Activated T-cell treated with anti-CD3 and anti-CD28 coated beads for 1 hour (primary cell): ENCODE measurements around the gene CRHR2.

ENCODE experiments used
- DNase-seq: peaks from one replicate; pipeline ENCODE4 v3.0.0-alpha.2; 2020; ENCODE audit warnings: low read depth

The CRHR2 gene

GRCh38 chr7:30706908-30707307 lies 24.7 kb upstream of the CRHR2 start:
- DNase-seq = no peak

DNA sequence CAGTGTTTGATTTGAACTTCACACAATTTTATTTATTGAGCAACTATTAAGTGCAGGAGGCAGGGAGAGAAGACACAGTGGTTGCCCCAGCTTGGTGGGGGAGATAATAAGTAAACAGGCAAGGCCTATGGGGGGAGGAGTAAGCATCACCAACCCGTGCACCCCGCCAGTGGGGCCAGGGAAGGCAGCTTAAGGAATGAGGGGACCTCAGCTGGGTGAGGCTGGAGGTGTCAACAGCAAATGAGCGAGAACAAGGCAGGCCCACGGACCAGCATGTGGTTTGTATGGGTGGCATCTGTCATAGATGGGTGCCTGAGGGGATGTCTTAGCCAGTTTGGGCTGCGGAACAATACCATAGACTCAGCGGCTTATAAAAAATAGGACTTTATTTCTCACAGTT lies 24.1 kb upstream of the CRHR2 start:
- no peak for DNase-seq

GRCh38 chr7:30705596-30705995 lies 23.3 kb upstream of the CRHR2 start:
- DNase-seq = no peak

DNA sequence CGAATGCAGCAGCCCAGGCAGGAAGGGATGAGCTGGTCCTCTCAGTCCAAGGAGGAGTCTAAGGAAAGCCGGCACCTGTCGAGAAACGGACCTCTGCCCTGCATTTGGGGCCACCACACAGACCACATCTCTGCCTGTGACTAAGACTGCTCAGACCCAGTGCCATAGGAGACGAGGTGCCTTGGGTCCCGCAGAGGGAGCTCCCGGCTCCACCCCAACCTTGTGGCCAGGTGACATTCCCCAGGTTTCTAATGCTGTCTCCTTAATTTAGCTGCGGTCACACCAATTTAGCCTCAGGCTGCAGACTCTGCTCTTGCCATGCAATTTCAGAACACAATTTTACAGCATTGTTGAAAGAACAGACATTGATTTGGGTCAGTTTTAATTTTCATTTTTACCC lies 22.8 kb upstream of the CRHR2 start:
- no peak for DNase-seq

DNA sequence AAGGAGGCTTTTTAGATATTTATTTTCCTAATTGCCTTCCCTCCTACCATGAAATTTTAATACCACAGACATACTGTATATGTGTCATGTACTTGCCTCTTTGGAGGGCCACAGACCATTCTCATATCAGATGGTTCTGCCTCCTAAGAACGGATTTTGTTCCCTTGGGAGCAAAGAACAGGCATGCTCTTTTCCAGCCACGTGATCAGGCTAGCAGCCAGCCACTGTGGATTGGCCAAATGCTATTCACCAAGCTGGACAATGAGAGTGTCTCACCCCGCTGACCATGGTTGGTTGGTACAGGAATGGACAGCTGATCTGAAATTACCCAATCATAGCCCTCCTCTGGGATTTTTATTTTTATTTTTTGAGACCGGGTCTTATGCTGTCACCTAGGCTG lies 21.5 kb upstream of the CRHR2 start:
- DNase-seq = no peak

- DNase-seq = no peak
Measured at GRCh38 chr7:30702200-30702599, 19.9 kb upstream of the CRHR2 start.

GRCh38 chr7:30700941-30701340 lies 18.7 kb upstream of the CRHR2 start:
- DNase-seq = no peak

DNA sequence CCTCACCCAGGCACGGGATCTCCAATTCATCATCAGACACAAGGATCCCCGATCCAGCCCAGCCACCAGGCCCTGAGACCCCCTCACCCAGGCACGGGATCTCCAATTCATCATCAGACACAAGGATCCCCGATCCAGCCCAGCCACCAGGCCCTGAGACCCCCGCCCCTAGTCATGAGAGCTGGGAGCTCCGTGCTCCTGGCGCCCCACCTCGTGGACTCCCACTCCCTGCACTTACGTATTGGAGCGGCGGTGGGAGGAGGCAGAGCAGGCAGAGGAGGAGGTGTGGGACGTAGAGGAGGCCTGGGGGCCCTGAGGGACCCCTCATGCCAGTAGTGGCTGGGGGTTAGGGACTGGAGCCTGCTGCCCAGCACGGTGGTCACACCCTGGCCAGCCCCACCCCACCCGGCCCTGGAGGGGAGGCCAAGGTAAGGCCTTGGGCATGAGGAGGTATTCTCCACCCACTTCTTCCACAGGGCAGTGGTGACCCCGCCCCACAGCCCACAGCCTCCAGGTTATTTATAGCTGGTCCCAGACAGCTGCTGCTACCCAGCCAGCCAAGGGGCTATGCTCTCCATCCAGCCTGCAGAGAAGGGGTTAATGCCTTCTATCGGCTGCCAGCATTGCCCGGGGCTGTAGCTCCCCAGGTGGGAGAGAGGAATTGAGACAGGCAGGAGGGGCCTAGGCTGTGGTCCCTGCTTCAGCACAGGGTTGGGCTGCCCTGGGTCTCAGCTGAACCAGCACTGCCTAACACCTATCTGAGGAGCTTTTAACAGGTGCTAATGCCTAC lies 17.6 kb upstream of the CRHR2 start:
- DNase-seq = no peak

DNA sequence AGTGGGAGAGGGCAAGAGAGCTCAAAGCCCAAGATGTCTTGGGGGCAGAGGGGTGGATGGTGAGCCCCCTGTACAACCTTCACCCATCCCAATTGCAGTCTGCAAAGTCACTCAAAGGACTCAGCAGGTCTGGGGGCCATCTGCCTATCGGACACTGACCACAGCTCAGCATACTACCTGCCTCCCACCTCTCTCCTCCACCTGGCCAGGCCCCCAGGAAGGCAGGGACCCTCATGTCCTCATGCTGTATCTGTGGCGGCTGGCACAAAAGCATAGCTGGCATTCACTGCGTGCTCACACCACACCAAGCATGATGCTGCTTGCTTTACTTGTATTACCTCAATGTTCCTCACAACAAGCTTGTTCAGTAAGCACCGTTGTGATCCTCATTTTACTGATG lies 16.2 kb upstream of the CRHR2 start:
- DNase-seq = no peak

DNA sequence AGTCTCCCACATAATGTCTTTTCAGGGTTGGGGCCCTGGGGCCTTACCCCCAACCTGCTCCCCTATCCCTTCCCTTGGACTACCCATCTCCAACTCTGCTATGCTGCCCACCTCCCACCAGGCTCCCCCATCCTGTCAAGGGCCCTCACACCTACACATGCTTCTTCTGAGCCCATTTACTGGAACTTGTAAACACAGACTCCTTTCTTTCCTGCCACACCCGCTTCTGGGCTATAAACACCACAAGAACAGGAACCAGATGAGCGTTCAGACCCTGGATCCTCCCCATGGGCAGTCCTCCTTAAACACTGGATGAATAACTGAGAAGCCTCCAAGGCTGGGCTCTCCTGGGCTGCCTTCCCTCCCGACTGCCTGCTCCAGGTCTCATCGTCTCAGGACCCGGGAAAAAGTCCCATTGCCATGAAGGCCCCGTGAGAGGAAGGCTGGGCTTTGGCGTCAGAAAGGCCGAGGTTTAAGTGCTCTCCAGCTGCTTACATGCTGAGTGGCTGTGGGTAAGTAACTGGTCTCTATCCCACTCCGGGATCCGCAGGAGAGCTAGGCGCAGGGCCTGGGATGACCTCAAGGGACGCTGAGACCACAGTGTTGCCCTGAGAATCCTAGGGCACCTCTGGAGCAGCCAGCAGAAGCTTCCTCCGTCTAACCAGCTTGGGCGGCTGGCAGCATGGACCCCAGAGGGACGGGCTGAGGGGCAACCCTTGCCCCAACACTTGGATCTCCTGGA lies 15.6 kb upstream of the CRHR2 start:
- DNase-seq = no peak

- no peak for DNase-seq
Measured at GRCh38 chr7:30694774-30695721, 12.8 kb upstream of the CRHR2 start.

DNA sequence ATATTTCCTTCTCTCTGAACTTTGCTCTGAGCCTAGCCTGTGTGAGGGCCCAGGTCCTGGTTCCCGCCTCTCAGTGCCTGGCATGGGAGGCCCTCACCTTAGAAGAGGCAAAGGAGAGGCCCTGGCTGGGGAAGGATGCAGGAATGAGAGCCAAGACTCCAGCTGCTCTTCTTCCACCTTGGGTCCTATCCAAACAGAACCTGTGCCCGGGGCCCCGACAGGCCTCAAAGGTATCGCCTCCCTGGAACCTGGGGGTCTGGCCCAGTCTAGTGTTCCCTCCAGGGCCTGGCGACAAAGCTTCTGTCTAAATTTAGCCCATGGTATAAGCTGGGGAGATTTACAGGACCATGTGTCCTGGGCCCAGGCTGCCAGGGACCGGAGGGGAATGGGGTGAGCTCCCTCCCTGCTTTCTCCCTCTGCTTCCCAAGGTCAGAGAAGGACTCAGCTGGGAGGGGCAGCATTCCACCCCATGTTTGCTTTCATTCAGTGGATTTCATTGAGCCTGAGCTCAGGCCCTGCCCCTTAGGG lies 12.0 kb upstream of the CRHR2 start:
- no peak for DNase-seq

DNA sequence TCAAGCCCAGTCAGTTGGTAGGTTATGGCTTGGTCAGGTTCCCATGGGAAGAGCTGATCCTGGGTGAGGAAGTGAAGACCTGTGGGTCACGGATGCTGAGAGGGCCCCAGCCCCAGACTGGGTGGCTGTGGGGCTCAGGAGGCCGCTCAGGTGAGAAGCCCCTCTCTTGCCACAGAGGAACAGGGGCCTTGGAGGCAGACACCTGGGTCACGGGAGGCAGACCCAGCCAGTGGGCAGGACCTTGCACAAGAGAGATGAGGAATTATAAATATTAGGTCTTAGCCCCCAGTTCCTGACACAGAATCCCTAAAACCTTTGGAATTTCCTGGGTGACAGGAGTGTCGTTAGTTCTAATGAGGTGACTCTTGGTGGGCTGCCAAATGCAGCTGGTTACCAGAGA lies 10.6 kb upstream of the CRHR2 start:
- DNase-seq = no peak

GRCh38 chr7:30692438-30692837 lies 10.2 kb upstream of the CRHR2 start:
- no peak for DNase-seq

- no peak for DNase-seq
Measured at GRCh38 chr7:30690011-30690410, 7.8 kb upstream of the CRHR2 start.

DNA sequence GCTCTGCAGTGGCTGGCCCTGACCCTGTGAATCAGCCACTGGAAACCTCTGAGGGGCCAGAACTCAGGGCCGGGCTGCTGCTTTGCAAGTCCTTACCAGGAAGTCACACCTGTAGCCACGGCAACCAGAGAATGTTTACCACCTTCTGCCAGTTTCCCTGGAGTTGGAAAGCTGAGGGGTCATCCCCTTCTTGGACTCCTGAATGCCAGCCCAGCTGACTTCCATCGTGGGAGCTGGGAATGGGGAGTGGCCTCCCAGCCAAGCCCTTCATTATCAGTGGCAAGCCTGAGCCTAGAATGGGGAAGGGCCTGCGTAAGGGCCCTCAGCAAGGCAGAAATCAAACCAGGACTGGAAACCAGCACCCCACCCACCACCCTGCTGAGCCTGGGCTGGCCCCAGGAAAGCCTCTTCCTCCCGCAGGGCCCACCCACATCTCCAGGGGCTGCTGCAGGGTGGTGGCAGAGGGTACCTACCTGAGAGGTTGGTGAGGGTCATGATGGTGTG lies 6.5 kb upstream of the CRHR2 start:
- no peak for DNase-seq

DNA sequence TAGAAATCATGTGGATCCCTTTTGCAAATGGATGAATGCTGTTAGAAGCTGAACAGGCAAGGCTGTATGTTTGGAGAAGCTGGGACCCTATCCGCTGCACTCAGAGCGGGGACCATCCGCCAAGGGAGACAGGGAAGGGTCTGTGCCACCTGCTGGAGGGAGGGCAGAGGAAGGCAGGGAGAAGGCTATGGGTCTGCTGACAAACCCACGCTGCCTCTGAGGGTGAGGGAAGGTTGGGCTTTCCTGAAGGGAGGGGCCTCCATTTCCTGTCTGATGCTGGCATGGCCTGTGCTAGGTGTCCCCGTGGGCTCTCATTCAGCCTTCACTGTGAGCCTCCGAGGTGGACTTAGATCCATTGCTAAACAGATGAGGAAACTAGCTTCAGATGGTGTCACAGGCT lies 5.3 kb upstream of the CRHR2 start:
- no peak for DNase-seq

GRCh38 chr7:30684351-30684750 lies 2.1 kb upstream of the CRHR2 start:
- DNase-seq = no peak

DNA sequence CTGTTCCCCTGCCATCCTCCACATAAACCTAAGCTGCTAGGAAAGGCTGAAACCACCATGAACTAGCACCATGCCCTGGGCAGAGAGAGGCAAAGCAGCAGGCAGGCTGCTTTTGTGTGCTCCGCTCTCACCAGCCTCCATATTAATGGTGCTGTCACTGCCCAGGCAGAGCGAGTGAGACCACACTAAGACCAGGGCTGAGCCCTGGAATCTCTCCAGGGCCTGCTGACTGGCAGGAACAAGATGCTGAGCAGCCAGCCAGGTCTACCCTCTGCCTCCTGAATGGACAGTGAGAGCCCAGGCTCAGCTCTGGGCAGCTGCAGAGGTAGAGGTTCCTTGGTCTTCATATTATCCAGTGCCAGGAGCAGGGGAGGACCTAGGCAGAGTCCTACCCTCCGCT lies 1.6 kb upstream of the CRHR2 start:
- DNase-seq = no peak

- DNase-seq = no peak
Measured at GRCh38 chr7:30683306-30683705, 1.1 kb upstream of the CRHR2 start.

DNA sequence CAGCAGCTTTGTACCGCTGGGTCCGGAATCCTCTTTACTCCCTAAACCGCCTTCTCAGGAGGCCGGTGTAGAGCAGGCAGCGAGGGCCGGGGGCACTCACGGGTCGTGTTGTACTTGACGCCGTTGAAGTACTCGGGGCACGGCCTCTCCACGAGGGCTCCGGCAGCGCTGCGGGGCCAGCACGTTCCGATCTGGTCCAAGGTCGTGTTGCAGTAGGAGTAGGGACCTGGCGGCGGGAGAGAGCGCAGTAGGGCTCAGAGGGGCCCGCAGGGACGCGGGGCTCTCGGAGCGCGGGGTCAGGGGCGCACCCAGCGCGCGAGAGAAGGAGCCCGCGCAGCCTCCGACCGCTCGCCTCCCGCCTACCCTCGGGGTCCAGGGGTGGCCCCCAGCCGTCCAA lies 443 bp downstream of the CRHR2 start:
- DNase-seq = no peak

GRCh38 chr7:30681331-30681797 lies 892 bp downstream of the CRHR2 start:
- DNase-seq = no peak
